GM18867 (cell line): Measurements from ENCODE around the gene ACOT8.
"Not testable (repeated sequence)": the region's sequence is repeated elsewhere in the genome, so short reads cannot be mapped to it uniquely, and the experiment has no call there.

ENCODE experiments used
- ATAC-seq: cut with Tn5 transposase; IDR thresholded peaks from one replicate; pipeline ENCODE4 v1.9.1; 2021; ENCODE audit warnings: mild to moderate bottlenecking, moderate library complexity; ENCODE audit not compliant: unreplicated experiment

The ACOT8 gene

GRCh38 chr20:45798935-45799642, 58.1 kb downstream of the ACOT8 start:
- ATAC-seq, result no peak

DNA sequence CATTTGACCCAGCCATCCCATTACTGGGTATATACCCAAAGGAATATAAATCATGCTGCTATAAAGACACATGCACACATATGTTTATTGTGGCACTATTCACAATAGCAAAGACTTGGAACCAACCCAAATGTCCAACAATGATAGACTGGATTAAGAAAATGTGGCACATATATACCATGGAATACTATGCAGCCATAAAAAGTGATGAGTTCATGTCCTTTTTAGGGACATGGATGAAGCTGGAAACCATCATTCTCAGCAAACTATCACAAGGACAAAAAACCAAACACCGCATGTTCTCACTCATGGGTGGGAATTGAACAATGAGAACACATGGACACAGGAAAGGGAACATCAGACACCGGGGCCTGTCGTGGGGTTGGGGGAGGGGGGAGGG, 59.2 kb downstream of the ACOT8 start:
- ATAC-seq, result not testable (repeated sequence)

DNA sequence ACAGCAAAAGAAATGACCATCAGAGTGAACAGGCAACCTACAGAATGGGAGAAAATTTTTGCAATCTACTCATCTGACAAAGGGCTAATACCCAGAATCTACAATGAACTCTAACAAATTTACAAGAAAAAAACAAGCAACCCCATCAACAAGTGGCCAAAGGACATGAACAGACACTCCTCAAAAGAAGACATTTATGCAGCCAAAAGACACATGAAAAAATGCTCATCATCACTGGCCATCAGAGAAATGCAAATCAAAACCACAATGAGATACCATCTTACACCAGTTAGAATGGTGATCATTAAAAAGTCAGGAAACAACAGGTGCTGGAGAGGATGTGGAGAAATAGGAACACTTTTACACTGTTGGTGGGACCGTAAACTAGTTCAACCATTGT, 59.7 kb downstream of the ACOT8 start:
- ATAC-seq, result not testable (repeated sequence)

GRCh38 chr20:45796337-45797065, 60.7 kb downstream of the ACOT8 start:
- ATAC-seq, result no peak

GRCh38 chr20:45792317-45793118, 64.7 kb downstream of the ACOT8 start:
- ATAC-seq, result no peak
